ENCODE results near the gene IFNA14.

IFNA14 gene

DNA sequence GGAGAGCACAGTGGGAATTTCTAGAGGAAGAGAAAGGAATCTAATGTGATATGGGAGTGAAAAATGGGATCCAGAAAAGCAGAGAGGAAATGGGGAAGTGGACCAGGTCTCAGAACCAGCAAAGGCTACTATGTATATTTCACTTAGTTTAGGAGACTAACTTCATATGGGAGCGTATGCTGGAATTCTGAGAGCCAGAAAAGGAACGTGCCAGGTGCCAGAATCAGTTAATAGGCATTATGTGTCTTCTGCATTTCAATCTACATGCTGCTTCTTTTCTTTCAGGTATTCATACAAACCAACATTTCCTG is 28.5 kb upstream of the IFNA14 start:
- no peaks in the 10 kb centered on the region for H3K36me3 ChIP-seq (ENCODE audit: control insufficient read depth, insufficient read depth, low read length)
- no peak for TF ChIP-seq CTCF (IDR thresholded peaks at IDR 0.05)
- H3K27ac ChIP-seq = no peak overlapping the region
- H3K4me2 ChIP-seq (ENCODE audit: low read length) = no peak overlapping the region
- no peak overlapping the region for H3K4me3 ChIP-seq (ENCODE audit: low read depth, low read length)
- H2AFZ ChIP-seq = no peak overlapping the region
- no peaks in the 10 kb centered on the region for H3K27me3 ChIP-seq (ENCODE audit: control insufficient read depth, insufficient read depth, low read length)
- H3K79me2 ChIP-seq = no peaks in the 10 kb centered on the region
- H3K9ac ChIP-seq = no peak overlapping the region
- no peaks in the 10 kb centered on the region for H3K9me3 ChIP-seq (ENCODE audit: control insufficient read depth, low read length)
- H3K4me1 ChIP-seq = no peaks in the 10 kb centered on the region

DNA sequence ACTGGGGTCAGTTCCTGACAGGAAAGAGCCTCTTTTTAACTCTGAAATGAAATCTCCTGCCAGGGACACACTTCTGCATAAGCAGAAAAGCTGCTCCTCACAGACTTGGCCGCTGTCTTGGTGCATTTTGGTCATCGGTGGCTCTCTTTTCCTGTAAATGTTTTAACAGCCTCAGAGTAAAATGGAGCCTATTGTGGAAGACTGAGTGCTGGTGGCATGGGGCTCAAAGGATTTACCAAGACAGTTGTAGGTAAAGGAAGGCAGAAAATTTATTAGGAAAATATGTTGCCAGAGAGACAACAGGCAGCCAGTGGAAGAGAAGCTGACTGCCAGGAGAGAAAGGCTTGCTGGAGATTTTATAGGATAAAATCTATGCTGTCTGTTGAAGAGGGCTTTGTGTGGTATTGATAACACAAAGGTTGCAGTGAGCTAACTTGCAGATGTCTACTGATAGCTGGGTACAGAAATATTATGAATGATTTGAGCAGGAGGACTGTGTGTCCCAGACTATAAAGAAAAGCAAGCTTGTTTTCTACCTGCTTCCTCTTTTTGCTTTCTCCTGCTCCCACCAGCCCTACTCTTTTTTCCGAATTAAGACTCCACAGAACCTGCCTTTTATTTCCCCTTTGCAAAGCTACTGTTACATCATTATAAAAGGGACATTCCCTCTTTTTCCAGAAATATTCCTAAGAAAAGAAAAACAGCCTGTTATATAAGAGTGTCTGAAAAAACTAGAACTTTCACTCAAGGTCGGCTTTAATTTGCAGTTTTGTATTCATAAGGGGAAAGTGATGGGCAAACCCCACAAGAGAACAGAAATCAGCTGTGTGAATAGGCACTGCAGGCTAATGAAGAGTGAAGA is 27.9 kb upstream of the IFNA14 start:
- TF ChIP-seq CTCF (IDR thresholded peaks at IDR 0.05) = no peak
- H3K79me2 ChIP-seq = no peaks in the 10 kb centered on the region
- no peak overlapping the region for H3K9ac ChIP-seq
- no peaks in the 10 kb centered on the region for H3K27me3 ChIP-seq (ENCODE audit: control insufficient read depth, insufficient read depth, low read length)
- no peaks in the 10 kb centered on the region for H3K4me1 ChIP-seq
- H3K27ac ChIP-seq = no peak overlapping the region
- H3K9me3 ChIP-seq (ENCODE audit: control insufficient read depth, low read length) = no peaks in the 10 kb centered on the region
- no peak overlapping the region for H3K4me3 ChIP-seq (ENCODE audit: low read depth, low read length)
- no peak overlapping the region for H2AFZ ChIP-seq
- no peaks in the 10 kb centered on the region for H3K36me3 ChIP-seq (ENCODE audit: control insufficient read depth, insufficient read depth, low read length)
- H3K4me2 ChIP-seq (ENCODE audit: low read length) = no peak overlapping the region

DNA sequence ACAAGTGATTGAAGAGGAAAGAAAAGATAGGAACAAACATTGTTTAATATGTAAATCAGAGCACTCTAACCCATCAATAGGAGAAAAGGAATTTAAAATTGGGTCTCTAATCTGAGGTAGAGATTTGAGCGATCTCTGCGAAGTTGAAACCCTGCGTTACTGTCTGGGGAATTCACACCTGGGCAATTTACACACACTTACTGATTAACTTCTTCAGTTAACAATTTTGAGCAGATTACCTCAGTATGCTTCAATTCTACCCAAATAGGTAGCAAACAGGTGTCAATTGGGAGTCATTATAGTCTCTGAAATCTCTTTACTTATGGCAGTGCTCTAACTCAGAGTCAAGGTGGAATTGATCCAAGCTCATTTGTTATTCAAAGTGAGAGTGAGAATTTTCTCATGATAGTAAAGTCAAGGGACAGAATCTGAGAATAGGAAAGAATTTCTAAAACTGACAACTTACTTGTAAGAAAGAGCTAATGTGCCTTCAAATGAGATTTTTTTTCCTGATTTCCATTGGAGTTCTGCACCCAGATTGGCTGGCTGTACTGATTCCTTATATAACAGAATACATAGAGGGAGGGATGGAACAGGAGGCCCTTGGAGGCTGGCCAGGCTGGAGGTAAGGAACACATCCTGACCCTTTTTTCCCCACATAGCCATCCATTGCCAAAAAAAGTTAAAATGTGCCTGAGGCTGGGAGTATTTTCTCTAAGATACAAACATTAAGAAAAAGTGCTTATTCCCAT is 27.1 kb upstream of the IFNA14 start:
- H3K36me3 ChIP-seq (ENCODE audit: control insufficient read depth, insufficient read depth, low read length) = no peaks in the 10 kb centered on the region
- no peaks in the 10 kb centered on the region for H3K4me1 ChIP-seq
- H2AFZ ChIP-seq = no peak overlapping the region
- no peak for TF ChIP-seq CTCF (IDR thresholded peaks at IDR 0.05)
- H3K79me2 ChIP-seq = no peaks in the 10 kb centered on the region
- no peak overlapping the region for H3K4me3 ChIP-seq (ENCODE audit: low read depth, low read length)
- H3K27me3 ChIP-seq (ENCODE audit: control insufficient read depth, insufficient read depth, low read length) = no peaks in the 10 kb centered on the region
- H3K27ac ChIP-seq = no peak overlapping the region
- H3K9ac ChIP-seq = no peak overlapping the region
- no peaks in the 10 kb centered on the region for H3K9me3 ChIP-seq (ENCODE audit: control insufficient read depth, low read length)
- H3K4me2 ChIP-seq (ENCODE audit: low read length) = no peak overlapping the region

DNA sequence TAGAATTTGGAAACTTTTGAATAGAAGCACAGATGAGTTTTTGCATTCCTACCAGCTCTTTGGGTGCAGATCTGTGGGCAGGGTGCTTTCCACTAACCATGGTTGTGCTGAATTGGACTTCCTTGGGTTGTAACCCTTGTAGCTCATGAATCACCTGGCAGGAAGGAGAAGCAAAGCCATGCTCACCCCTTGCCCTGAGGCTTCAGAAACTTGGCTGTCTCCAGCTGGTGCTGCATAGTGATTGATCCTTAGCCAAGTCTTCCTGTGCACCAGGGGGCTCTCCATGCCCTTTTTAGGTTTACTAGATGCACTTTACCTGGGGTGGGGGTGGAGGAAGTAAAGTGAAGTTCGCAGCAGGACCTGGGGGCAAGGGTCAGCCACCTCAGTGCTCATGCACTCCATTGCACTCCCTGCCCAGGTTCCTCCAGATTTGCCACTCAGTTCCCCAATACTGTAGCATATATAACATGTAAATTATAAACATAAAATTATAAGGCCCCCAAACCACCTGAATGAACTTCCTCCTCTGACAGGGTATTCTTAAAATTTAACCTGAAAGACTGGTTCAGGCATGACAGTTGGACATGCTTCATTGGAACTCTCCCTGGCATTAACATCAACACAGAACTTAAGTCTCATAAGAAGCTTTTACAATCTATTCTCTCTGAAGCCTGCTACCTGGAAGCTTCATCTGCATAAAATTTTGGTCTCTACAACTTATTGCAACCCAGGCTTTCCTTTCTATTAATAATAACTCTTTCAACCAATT is 25.8 kb upstream of the IFNA14 start:
- Histone ChIP-seq H3K27ac (no peak overlapping the region), H3K36me3 (ENCODE audit: control insufficient read depth, insufficient read depth, low read length) (no peaks in the 10 kb centered on the region), H3K27me3 (ENCODE audit: control insufficient read depth, insufficient read depth, low read length) (no peaks in the 10 kb centered on the region)

More for the DNA sequence above, 25.8 kb upstream of the IFNA14 start:
- H3K4me1 ChIP-seq = no peaks in the 10 kb centered on the region
- no peak overlapping the region for H3K4me3 ChIP-seq (ENCODE audit: low read depth, low read length)
- H3K9me3 ChIP-seq (ENCODE audit: control insufficient read depth, low read length) = no peaks in the 10 kb centered on the region
- no peak overlapping the region for H2AFZ ChIP-seq
- no peak for TF ChIP-seq CTCF (IDR thresholded peaks at IDR 0.05)
- no peak overlapping the region for H3K9ac ChIP-seq
- no peaks in the 10 kb centered on the region for H3K79me2 ChIP-seq
- no peak overlapping the region for H3K4me2 ChIP-seq (ENCODE audit: low read length)
